Kidney (tissue), 14 donors: ENCODE data around the gene SNX9. TPM values are rescaled to one million over a fixed set of nuclear protein-coding genes. Genes with fewer than 3 reads are reported as not detected.

Experiments used
- DNase-seq, 5 donors: peaks; one replicate each; pipeline ENCODE4 v3.0.0-alpha.2; 2013 to 2020
- FAIRE-seq: peaks from 2 replicates; lab custom pipeline; 2012; peaks lifted over from hg19 to GRCh38; lab: Jason Lieb, UNC
- H3K27ac ChIP-seq, 2 donors: one replicate each; pipeline ENCODE4 v1.7.0; 2013; ENCODE audit warnings: low read depth in 2 of 2, low read length in 2 of 2, inconsistent platforms in 1 of 2
- H3K27me3 ChIP-seq: one replicate; pipeline ENCODE4 v1.7.1; 2013; ENCODE audit warnings: low read length, inconsistent platforms; ENCODE audit not compliant: control insufficient read depth, insufficient read depth
- H3K36me3 ChIP-seq, 3 donors: one replicate each; pipeline versions ENCODE4 v1.7.0 to v1.7.1; 2013; ENCODE audit warnings: low read length in 3 of 3, control low read depth in 1 of 3, inconsistent platforms in 1 of 3; ENCODE audit not compliant: insufficient read depth in 3 of 3, control insufficient read depth in 2 of 3
- H3K4me1 ChIP-seq, 3 donors: one replicate each; pipeline versions ENCODE4 v1.7.0 to v1.7.1; 2013; ENCODE audit warnings: low read length in 3 of 3, inconsistent platforms in 1 of 3, low read depth in 1 of 3; ENCODE audit not compliant: control insufficient read depth in 2 of 3, insufficient read depth in 2 of 3
- H3K4me3 ChIP-seq, 3 donors: one replicate each; pipeline versions ENCODE4 v1.7.0 to v1.8.1; 2013; ENCODE audit warnings: low read length in 3 of 3, control low read depth in 1 of 3, inconsistent platforms in 1 of 3
- H3K9ac ChIP-seq, 3 donors: one replicate each; pipeline versions ENCODE4 v1.7.0 to v1.7.1; 2013; ENCODE audit warnings: low read length in 3 of 3, control low read depth in 1 of 3, inconsistent platforms in 1 of 3
- H3K9me3 ChIP-seq, 3 donors: one replicate each; pipeline versions ENCODE4 v1.7.0 to v1.7.1; 2013; ENCODE audit warnings: low read length in 3 of 3, control low read depth in 1 of 3, inconsistent platforms in 1 of 3; ENCODE audit not compliant: control insufficient read depth in 2 of 3, insufficient read depth in 1 of 3
- intact Hi-C: fragments of 100-400 bp; cut with DNase I; formaldehyde crosslinking; loops from one replicate; pipeline ENCODE4 v1.11.1; 2022
- polyA plus RNA-seq: library from polyadenylated mRNA; stranded (reverse); fragments of 350-450 nt; fragmentation: Illumina TruSeq; extraction: RNeasy Lipid Tissue Mini Kit (QIAGEN cat#74804); gene quantifications from one replicate; pipeline ENCODE4 v1.2.3, GENCODE V29; 2014; ENCODE audit warnings: low read depth, low replicate concordance; ENCODE audit not compliant: insufficient read depth
- total RNA-seq: library from RNA; stranded (reverse); fragmentation: NEBNext Ultra II Directional; extraction: Animal tissue kit (Norgen Biotek cat#: 25700); gene quantifications from one replicate; pipeline ENCODE4 v1.2.1, GENCODE V29; 2021
- TF ChIP-seq, protein P1 (sequence below): IDR thresholded peaks from 3 replicates; pipeline ENCODE4 v1.5.1; 2012; ENCODE audit warnings: mild to moderate bottlenecking, moderate library complexity, borderline replicate concordance; ENCODE audit not compliant: insufficient read depth; ENCODE audit errors: extremely low read depth
- donor health status: control.
- donor health status: control.
- donor health status: control.
- donor health status: control.
- donor health status: control.
- donor health status: DM: yes; HTN: yes; CAD: no.
- donor health status: Normal renal cell carcinoma (clear cell type).

Gene SNX9
- total and polyA plus RNA-seq, 2 donors from 2014 or later = 25.2 to 49.3 TPM

GRCh38 chr6:157905590-157906342, 82.7 kb downstream of the SNX9 start:
- Histone ChIP-seq H3K4me1 (no peaks in the 10 kb centered on the region), H3K9ac (no peak overlapping the region), H3K4me3 (no peak overlapping the region), H3K36me3 (peaks cover 7 to 13% (median 9%) of the 10 kb centered on the region in 3 donors), H3K27me3 (no peaks in the 10 kb centered on the region), H3K9me3 (no peaks in the 10 kb centered on the region), H3K27ac (no peak overlapping the region)
- no peak for FAIRE-seq
- peak in 1 of 5 donors; percentile 14 for DNase-seq
- intact Hi-C loops = no loop called here
- TF ChIP-seq, protein P1, sequence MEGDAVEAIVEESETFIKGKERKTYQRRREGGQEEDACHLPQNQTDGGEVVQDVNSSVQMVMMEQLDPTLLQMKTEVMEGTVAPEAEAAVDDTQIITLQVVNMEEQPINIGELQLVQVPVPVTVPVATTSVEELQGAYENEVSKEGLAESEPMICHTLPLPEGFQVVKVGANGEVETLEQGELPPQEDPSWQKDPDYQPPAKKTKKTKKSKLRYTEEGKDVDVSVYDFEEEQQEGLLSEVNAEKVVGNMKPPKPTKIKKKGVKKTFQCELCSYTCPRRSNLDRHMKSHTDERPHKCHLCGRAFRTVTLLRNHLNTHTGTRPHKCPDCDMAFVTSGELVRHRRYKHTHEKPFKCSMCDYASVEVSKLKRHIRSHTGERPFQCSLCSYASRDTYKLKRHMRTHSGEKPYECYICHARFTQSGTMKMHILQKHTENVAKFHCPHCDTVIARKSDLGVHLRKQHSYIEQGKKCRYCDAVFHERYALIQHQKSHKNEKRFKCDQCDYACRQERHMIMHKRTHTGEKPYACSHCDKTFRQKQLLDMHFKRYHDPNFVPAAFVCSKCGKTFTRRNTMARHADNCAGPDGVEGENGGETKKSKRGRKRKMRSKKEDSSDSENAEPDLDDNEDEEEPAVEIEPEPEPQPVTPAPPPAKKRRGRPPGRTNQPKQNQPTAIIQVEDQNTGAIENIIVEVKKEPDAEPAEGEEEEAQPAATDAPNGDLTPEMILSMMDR = no peak

DNA sequence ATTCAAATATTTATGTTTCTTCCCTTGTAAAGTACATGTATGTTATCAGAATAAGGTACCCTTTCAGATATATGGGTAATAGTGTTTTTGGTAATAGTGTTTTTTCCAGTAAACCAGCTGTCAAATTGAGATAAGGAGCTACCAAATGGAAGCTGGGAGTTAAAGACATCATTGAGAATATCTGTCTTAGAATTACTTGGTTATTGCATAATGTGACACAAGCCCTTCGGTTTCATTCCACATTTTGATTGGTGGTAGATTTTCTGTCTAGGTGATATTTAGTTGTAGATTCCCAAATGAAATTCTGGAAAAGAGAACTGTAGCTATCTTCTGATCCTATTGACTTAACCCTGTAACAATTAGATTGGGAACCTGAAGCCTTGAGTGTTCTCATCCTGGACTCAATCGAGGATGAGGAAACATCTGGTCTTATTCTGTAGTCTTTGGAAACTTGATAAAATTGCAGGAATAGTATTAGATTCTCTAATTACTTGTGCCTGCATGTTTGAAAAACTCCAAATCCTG, 83.6 kb downstream of the SNX9 start:
- Histone ChIP-seq H3K9me3 (no peaks in the 10 kb centered on the region), H3K27me3 (no peaks in the 10 kb centered on the region), H3K4me3 (no peak overlapping the region), H3K4me1 (no peaks in the 10 kb centered on the region), H3K27ac (no peak overlapping the region), H3K36me3 (peaks cover 7 to 13% (median 9%) of the 10 kb centered on the region in 3 donors), H3K9ac (no peak overlapping the region)
- TF ChIP-seq, protein P1 = no peak
- DNase-seq (no peak), FAIRE-seq (no peak)
- intact Hi-C loops = no loop called here

GRCh38 chr6:157907651-157908050, 84.6 kb downstream of the SNX9 start:
- DNase-seq (no peak), FAIRE-seq (no peak)
- TF ChIP-seq, protein P1 = no peak
- Histone ChIP-seq H3K36me3 (peaks cover 7 to 13% (median 9%) of the 10 kb centered on the region in 3 donors), H3K9me3 (no peaks in the 10 kb centered on the region), H3K4me1 (no peaks in the 10 kb centered on the region), H3K27me3 (no peaks in the 10 kb centered on the region), H3K9ac (no peak overlapping the region), H3K4me3 (no peak overlapping the region), H3K27ac (no peak overlapping the region)
- intact Hi-C loops = no loop called here
